Gastroesophageal sphincter (tissue), 3 donors: ENCODE data around the gene FNDC3B.

Experiments
- POLR2A ChIP-seq, 2 donors: fragments of 450-650 bp; IDR thresholded peaks; one replicate each; pipeline ENCODE4 v1.6.1; 2017; ENCODE audit warnings: antibody characterized with exemption in 2 of 2, mild to moderate bottlenecking in 2 of 2, moderate library complexity in 1 of 2
- TF ChIP-seq, protein P1 (sequence below), 4 experiments: fragments of 200-600 bp in 2 of 4; fragments of 450-650 bp in 2 of 4; sonication (generic) in 1 of 4; IDR thresholded peaks; one replicate each; pipeline ENCODE4 v1.5.1; 2017 to 2019; ENCODE audit warnings: antibody characterized with exemption in 4 of 4, mild to moderate bottlenecking in 2 of 4, moderate library complexity in 2 of 4

DNA sequence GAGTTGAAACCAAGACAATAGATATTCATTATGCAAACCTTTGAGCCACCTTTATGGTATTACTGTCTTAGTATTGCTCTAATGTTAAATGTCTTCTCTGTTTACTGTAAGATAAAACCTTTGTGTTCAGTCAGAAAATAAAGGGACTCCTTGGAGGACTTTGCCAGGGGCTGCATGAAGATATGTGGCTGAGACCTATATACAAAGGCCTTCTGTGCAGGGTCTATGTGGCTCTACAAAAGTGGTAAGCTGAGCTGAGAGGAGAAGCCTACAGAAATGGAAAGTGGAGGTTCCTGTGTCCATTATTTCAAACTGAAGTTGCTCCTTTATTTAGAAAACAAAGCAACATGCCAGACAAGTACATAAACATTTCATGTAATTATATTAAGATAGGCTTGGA is 131.5 kb downstream of the FNDC3B start:
- TF ChIP-seq, protein P1, sequence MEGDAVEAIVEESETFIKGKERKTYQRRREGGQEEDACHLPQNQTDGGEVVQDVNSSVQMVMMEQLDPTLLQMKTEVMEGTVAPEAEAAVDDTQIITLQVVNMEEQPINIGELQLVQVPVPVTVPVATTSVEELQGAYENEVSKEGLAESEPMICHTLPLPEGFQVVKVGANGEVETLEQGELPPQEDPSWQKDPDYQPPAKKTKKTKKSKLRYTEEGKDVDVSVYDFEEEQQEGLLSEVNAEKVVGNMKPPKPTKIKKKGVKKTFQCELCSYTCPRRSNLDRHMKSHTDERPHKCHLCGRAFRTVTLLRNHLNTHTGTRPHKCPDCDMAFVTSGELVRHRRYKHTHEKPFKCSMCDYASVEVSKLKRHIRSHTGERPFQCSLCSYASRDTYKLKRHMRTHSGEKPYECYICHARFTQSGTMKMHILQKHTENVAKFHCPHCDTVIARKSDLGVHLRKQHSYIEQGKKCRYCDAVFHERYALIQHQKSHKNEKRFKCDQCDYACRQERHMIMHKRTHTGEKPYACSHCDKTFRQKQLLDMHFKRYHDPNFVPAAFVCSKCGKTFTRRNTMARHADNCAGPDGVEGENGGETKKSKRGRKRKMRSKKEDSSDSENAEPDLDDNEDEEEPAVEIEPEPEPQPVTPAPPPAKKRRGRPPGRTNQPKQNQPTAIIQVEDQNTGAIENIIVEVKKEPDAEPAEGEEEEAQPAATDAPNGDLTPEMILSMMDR (IDR thresholded peaks at IDR 0.05): no peak
- no peak for TF ChIP-seq POLR2A (IDR thresholded peaks at IDR 0.05)
